ENCODE measurements around the gene LILRA1. TPM values are rescaled to one million over a fixed set of nuclear protein-coding genes. Genes with fewer than 3 reads are reported as not detected.
"Not testable (repeated sequence)": the region's sequence is repeated elsewhere in the genome, so short reads cannot be mapped to it uniquely, and the experiment has no call there.

LILRA1 gene
- total RNA-seq, 1 experiment from 2014 or later, result not detected

GRCh38 chr19:54595680-54596436, 2.4 kb downstream of the LILRA1 start:
- DNase-seq; H3K27me3 ChIP-seq (ENCODE audit: control insufficient read depth, insufficient read depth, low read length); H3K4me3 ChIP-seq (ENCODE audit: insufficient read depth, low read depth, low read length); H3K36me3 ChIP-seq (replicated peaks; ENCODE audit: control insufficient read depth, insufficient read depth, low read length): not testable (repeated sequence)

GRCh38 chr19:54600212-54600611, 6.8 kb downstream of the LILRA1 start:
- H3K4me3 ChIP-seq (ENCODE audit: insufficient read depth, low read depth, low read length), result no peak overlapping the region
- no peaks in the 10 kb centered on the region for H3K36me3 ChIP-seq (replicated peaks; ENCODE audit: control insufficient read depth, insufficient read depth, low read length)
- DNase-seq, result no peak
- H3K27me3 ChIP-seq (ENCODE audit: control insufficient read depth, insufficient read depth, low read length), result no peaks in the 10 kb centered on the region

GRCh38 chr19:54606230-54606629, 12.8 kb downstream of the LILRA1 start:
- DNase-seq, result no peak
- no peaks in the 10 kb centered on the region for H3K27me3 ChIP-seq (ENCODE audit: control insufficient read depth, insufficient read depth, low read length)
- H3K4me3 ChIP-seq (ENCODE audit: insufficient read depth, low read depth, low read length), result no peak overlapping the region
- no peaks in the 10 kb centered on the region for H3K36me3 ChIP-seq (replicated peaks; ENCODE audit: control insufficient read depth, insufficient read depth, low read length)

- no peaks in the 10 kb centered on the region for H3K27me3 ChIP-seq (ENCODE audit: control insufficient read depth, insufficient read depth, low read length)
- H3K4me3 ChIP-seq (ENCODE audit: insufficient read depth, low read depth, low read length), result no peak overlapping the region
- no peak for DNase-seq
- no peaks in the 10 kb centered on the region for H3K36me3 ChIP-seq (replicated peaks; ENCODE audit: control insufficient read depth, insufficient read depth, low read length)
Measured at GRCh38 chr19:54606891-54607784, 13.7 kb downstream of the LILRA1 start.

- Histone ChIP-seq H3K27me3 (ENCODE audit: control insufficient read depth, insufficient read depth, low read length) (no peaks in the 10 kb centered on the region), H3K36me3 (replicated peaks; ENCODE audit: control insufficient read depth, insufficient read depth, low read length) (no peaks in the 10 kb centered on the region), H3K4me3 (ENCODE audit: insufficient read depth, low read depth, low read length) (no peak overlapping the region)
- DNase-seq, result no peak
Measured at GRCh38 chr19:54607785-54608150, 14.3 kb downstream of the LILRA1 start.

- H3K4me3 ChIP-seq (ENCODE audit: insufficient read depth, low read depth, low read length), result no peak overlapping the region
- H3K36me3 ChIP-seq (replicated peaks; ENCODE audit: control insufficient read depth, insufficient read depth, low read length), result no peaks in the 10 kb centered on the region
- no peak for DNase-seq
- no peaks in the 10 kb centered on the region for H3K27me3 ChIP-seq (ENCODE audit: control insufficient read depth, insufficient read depth, low read length)
Measured at GRCh38 chr19:54608205-54608604, 14.8 kb downstream of the LILRA1 start.

GRCh38 chr19:54608792-54609191, 15.4 kb downstream of the LILRA1 start:
- Histone ChIP-seq H3K4me3 (ENCODE audit: insufficient read depth, low read depth, low read length) (no peak overlapping the region), H3K36me3 (replicated peaks; ENCODE audit: control insufficient read depth, insufficient read depth, low read length) (no peaks in the 10 kb centered on the region), H3K27me3 (ENCODE audit: control insufficient read depth, insufficient read depth, low read length) (no peaks in the 10 kb centered on the region)
- DNase-seq, result no peak

GRCh38 chr19:54609356-54609791, 15.9 kb downstream of the LILRA1 start:
- DNase-seq, result no peak
- Histone ChIP-seq H3K27me3 (ENCODE audit: control insufficient read depth, insufficient read depth, low read length) (no peaks in the 10 kb centered on the region), H3K36me3 (replicated peaks; ENCODE audit: control insufficient read depth, insufficient read depth, low read length) (no peaks in the 10 kb centered on the region), H3K4me3 (ENCODE audit: insufficient read depth, low read depth, low read length) (no peak overlapping the region)

- Histone ChIP-seq H3K27me3 (ENCODE audit: control insufficient read depth, insufficient read depth, low read length) (no peaks in the 10 kb centered on the region), H3K36me3 (replicated peaks; ENCODE audit: control insufficient read depth, insufficient read depth, low read length) (no peaks in the 10 kb centered on the region), H3K4me3 (ENCODE audit: insufficient read depth, low read depth, low read length) (no peak overlapping the region)
- DNase-seq, result no peak
Measured at GRCh38 chr19:54612428-54612827, 19.0 kb downstream of the LILRA1 start.

- H3K4me3 ChIP-seq (ENCODE audit: insufficient read depth, low read depth, low read length), result no peak overlapping the region
- H3K36me3 ChIP-seq (replicated peaks; ENCODE audit: control insufficient read depth, insufficient read depth, low read length), result no peaks in the 10 kb centered on the region
- no peak for DNase-seq
- no peaks in the 10 kb centered on the region for H3K27me3 ChIP-seq (ENCODE audit: control insufficient read depth, insufficient read depth, low read length)
Measured at GRCh38 chr19:54614726-54615125, 21.3 kb downstream of the LILRA1 start.

- Histone ChIP-seq H3K36me3 (replicated peaks; ENCODE audit: control insufficient read depth, insufficient read depth, low read length) (no peaks in the 10 kb centered on the region), H3K27me3 (ENCODE audit: control insufficient read depth, insufficient read depth, low read length) (no peaks in the 10 kb centered on the region), H3K4me3 (ENCODE audit: insufficient read depth, low read depth, low read length) (no peak overlapping the region)
- DNase-seq, result no peak
Measured at GRCh38 chr19:54616057-54616456, 22.6 kb downstream of the LILRA1 start.

- DNase-seq, result no peak
- no peaks in the 10 kb centered on the region for H3K36me3 ChIP-seq (replicated peaks; ENCODE audit: control insufficient read depth, insufficient read depth, low read length)
- H3K27me3 ChIP-seq (ENCODE audit: control insufficient read depth, insufficient read depth, low read length), result no peaks in the 10 kb centered on the region
- no peak overlapping the region for H3K4me3 ChIP-seq (ENCODE audit: insufficient read depth, low read depth, low read length)
Measured at GRCh38 chr19:54616821-54617560, 23.6 kb downstream of the LILRA1 start.

GRCh38 chr19:54620464-54620863, 27.0 kb downstream of the LILRA1 start:
- DNase-seq, result no peak
- Histone ChIP-seq H3K27me3 (ENCODE audit: control insufficient read depth, insufficient read depth, low read length) (no peaks in the 10 kb centered on the region), H3K4me3 (ENCODE audit: insufficient read depth, low read depth, low read length) (no peak overlapping the region), H3K36me3 (replicated peaks; ENCODE audit: control insufficient read depth, insufficient read depth, low read length) (no peaks in the 10 kb centered on the region)

GRCh38 chr19:54622431-54622830, 29.0 kb downstream of the LILRA1 start:
- no peak overlapping the region for H3K4me3 ChIP-seq (ENCODE audit: insufficient read depth, low read depth, low read length)
- no peaks in the 10 kb centered on the region for H3K36me3 ChIP-seq (replicated peaks; ENCODE audit: control insufficient read depth, insufficient read depth, low read length)
- H3K27me3 ChIP-seq (ENCODE audit: control insufficient read depth, insufficient read depth, low read length), result no peaks in the 10 kb centered on the region
- DNase-seq, result no peak

Measured in H7 (cell line).